ENCODE data around the gene NETO2. TPM values are rescaled to one million over a fixed set of nuclear protein-coding genes. Genes with fewer than 3 reads are reported as not detected.
A peak's percentile ranks its signal among the peaks of the same experiment; 100 is the strongest.

Gene NETO2
- total and polyA plus RNA-seq, 10 donors, result 6.6 to 59.8 (median 22.2) TPM

GRCh38 chr16:47082099-47082865 lies 61.5 kb downstream of the NETO2 start:
- TF ChIP-seq POLR2AphosphoS5 (IDR thresholded peaks at IDR 0.05) (no peak), POLR2A (IDR thresholded peaks at IDR 0.05) (no peak), CTCF (IDR thresholded peaks at IDR 0.05 in 8 of 11, conservative IDR thresholded peaks at IDR 0.05 in 3 of 11) (no peak)
- intact Hi-C loops (cut with DNase I; ENCODE audit: low total_unique reads), result no loop called here
- Histone ChIP-seq H3K27ac (no peak overlapping the region), H3K4me3 (no peak overlapping the region), H3K4me1 (no peaks in the 10 kb centered on the region), H3K36me3 (peaks cover 0 to 14% (median 0%) of the 10 kb centered on the region in 6 donors), H3K27me3 (replicated peaks in 1 of 7) (no peaks in the 10 kb centered on the region), H3K9me3 (no peaks in the 10 kb centered on the region)
- no peak for DNase-seq
- 89 to 99% (median 96%) methylated on average over 2 of the region's 2 CpGs for WGBS, 5 donors

- 74 to 88% (median 88%) methylated on average over 1 of the region's 1 CpG for WGBS, 5 donors
- H3K9me3 ChIP-seq, result no peaks in the 10 kb centered on the region
- H3K27me3 ChIP-seq (replicated peaks in 1 of 7), result no peaks in the 10 kb centered on the region
- H3K36me3 ChIP-seq, result peaks cover 0 to 14% (median 0%) of the 10 kb centered on the region in 6 donors
- no peak overlapping the region for H3K27ac ChIP-seq
- intact Hi-C loops (cut with DNase I; ENCODE audit: low total_unique reads), result no loop called here
- no peak for DNase-seq
- no peaks in the 10 kb centered on the region for H3K4me1 ChIP-seq
- no peak for TF ChIP-seq CTCF (IDR thresholded peaks at IDR 0.05 in 8 of 11, conservative IDR thresholded peaks at IDR 0.05 in 3 of 11)
- TF ChIP-seq POLR2AphosphoS5 (IDR thresholded peaks at IDR 0.05), result no peak
- no peak for TF ChIP-seq POLR2A (IDR thresholded peaks at IDR 0.05)
- H3K4me3 ChIP-seq, result no peak overlapping the region
These were observed 62.6 kb downstream of the NETO2 start for GRCh38 chr16:47081115-47081514.

- Histone ChIP-seq H3K9me3 (no peaks in the 10 kb centered on the region), H3K27me3 (replicated peaks in 1 of 7) (no peaks in the 10 kb centered on the region), H3K4me3 (no peak overlapping the region), H3K4me1 (no peaks in the 10 kb centered on the region), H3K27ac (no peak overlapping the region), H3K36me3 (peaks cover 0 to 14% (median 0%) of the 10 kb centered on the region in 6 donors)
- DNase-seq, result no peak
- no peak for TF ChIP-seq POLR2AphosphoS5 (IDR thresholded peaks at IDR 0.05)
- no peak for TF ChIP-seq POLR2A (IDR thresholded peaks at IDR 0.05)
- TF ChIP-seq CTCF (IDR thresholded peaks at IDR 0.05 in 8 of 11, conservative IDR thresholded peaks at IDR 0.05 in 3 of 11), result no peak
- intact Hi-C loops (cut with DNase I; ENCODE audit: low total_unique reads), result no loop called here
- WGBS, 5 donors, result 79 to 84% (median 80%) methylated on average over 5 of the region's 5 CpGs
These were observed 63.9 kb downstream of the NETO2 start for GRCh38 chr16:47079860-47080259.

- Histone ChIP-seq H3K9me3 (no peaks in the 10 kb centered on the region), H3K36me3 (no peaks in the 10 kb centered on the region), H3K4me1 (peaks cover 0 to 5% (median 0%) of the 10 kb centered on the region in 6 donors), H3K4me3 (no peak overlapping the region), H3K27me3 (replicated peaks in 1 of 7) (no peaks in the 10 kb centered on the region), H3K27ac (no peak overlapping the region)
- whole genome bisulfite sequencing, 5 donors, result 77 to 86% (median 85%) methylated on average over 6 of the region's 6 CpGs
- TF ChIP-seq CTCF (IDR thresholded peaks at IDR 0.05 in 8 of 11, conservative IDR thresholded peaks at IDR 0.05 in 3 of 11) (no peak), POLR2A (IDR thresholded peaks at IDR 0.05) (no peak), POLR2AphosphoS5 (IDR thresholded peaks at IDR 0.05) (no peak)
- peak; percentile 19 for DNase-seq
- intact Hi-C loops (cut with DNase I; ENCODE audit: low total_unique reads), result no loop called here
These were observed 70.3 kb downstream of the NETO2 start for GRCh38 chr16:47073223-47074155.
